Effector memory CD8-positive, alpha-beta T cell (primary cell): ENCODE results near the gene ID1.
"Not testable (repeated sequence)": the region's sequence is repeated elsewhere in the genome, so short reads cannot be mapped to it uniquely, and the experiment has no call there.

Experiments used
- ATAC-seq: fragments of 150-1000 bp; cut with Tn5 transposase; replicated peaks from 2 replicates; pipeline ENCODE4 v1.10.0; 2021; ENCODE audit warnings: mild to moderate bottlenecking, moderate library complexity
- DNase-seq, 3 experiments: peaks; one replicate each; pipeline ENCODE4 v3.0.0; 2021
- H3K27ac Mint-ChIP-seq, 2 donors: one replicate each; pipeline ENCODE4 v1.8.0; 2022; ENCODE audit warnings: mild to moderate bottlenecking in 2 of 2, mixed read lengths in 2 of 2, moderate library complexity in 2 of 2
- H3K27me3 Mint-ChIP-seq, 2 donors: one replicate each; pipeline ENCODE4 v1.8.0; 2022; ENCODE audit warnings: mixed read lengths in 2 of 2
- H3K36me3 Mint-ChIP-seq: one replicate; pipeline ENCODE4 v1.8.0; 2022; ENCODE audit warnings: mild to moderate bottlenecking, moderate library complexity, mixed read lengths; ENCODE audit not compliant: insufficient read depth
- H3K4me1 Mint-ChIP-seq, 2 donors: one replicate each; pipeline ENCODE4 v1.8.0; 2022; ENCODE audit warnings: low read depth in 2 of 2, mixed read lengths in 2 of 2
- H3K4me3 Mint-ChIP-seq, 2 donors: one replicate each; pipeline ENCODE4 v1.8.0; 2022; ENCODE audit warnings: mild to moderate bottlenecking in 2 of 2, mixed read lengths in 2 of 2, moderate library complexity in 2 of 2
- H3K9me3 Mint-ChIP-seq, 2 donors: one replicate each; pipeline ENCODE4 v1.8.0; 2022; ENCODE audit warnings: mixed read lengths in 2 of 2

ID1 gene

DNA sequence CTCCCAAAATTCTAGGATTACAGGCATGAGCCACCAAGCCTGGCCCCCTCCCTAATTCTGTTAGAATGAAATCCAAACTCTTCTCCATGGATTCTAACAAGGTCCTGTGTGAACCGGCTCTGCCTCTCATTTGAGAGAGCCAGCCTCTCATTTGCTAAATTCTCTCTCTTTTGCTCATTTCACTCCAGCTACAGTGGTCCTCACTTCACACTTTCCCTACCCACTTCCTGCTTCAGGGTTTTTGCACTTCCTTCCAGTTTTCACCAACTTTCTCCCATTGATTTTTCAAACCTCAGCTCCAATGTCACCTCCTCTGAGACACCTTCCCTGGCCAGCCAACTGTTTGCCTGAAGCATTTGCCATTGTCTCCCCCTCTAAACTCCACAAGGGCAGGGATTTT, 37.7 kb downstream of the ID1 start:
- H3K27me3 Mint-ChIP-seq, result peaks cover 11 to 51% of the 10 kb centered on the region in 2 donors
- peaks cover 3% of the 10 kb centered on the region for H3K36me3 Mint-ChIP-seq
- no peaks in the 10 kb centered on the region for H3K9me3 Mint-ChIP-seq
- peak overlapping the region in 1 of 2 donors; percentile 10 for H3K27ac Mint-ChIP-seq
- H3K4me3 Mint-ChIP-seq, result peak overlapping the region in 1 of 2 donors; percentile 3
- no peak for DNase-seq
- peaks cover 7 to 10% of the 10 kb centered on the region in 2 donors for H3K4me1 Mint-ChIP-seq
- no peak for ATAC-seq

- DNase-seq, result no peak
- peaks cover 11 to 51% of the 10 kb centered on the region in 2 donors for H3K27me3 Mint-ChIP-seq
- peaks cover 7 to 10% of the 10 kb centered on the region in 2 donors for H3K4me1 Mint-ChIP-seq
- H3K27ac Mint-ChIP-seq, result no peak overlapping the region
- H3K9me3 Mint-ChIP-seq, result no peaks in the 10 kb centered on the region
- peak overlapping the region in 1 of 2 donors; percentile 3 for H3K4me3 Mint-ChIP-seq
- ATAC-seq, result no peak
- H3K36me3 Mint-ChIP-seq, result peaks cover 3% of the 10 kb centered on the region
Observed at GRCh38 chr20:31643522-31643921, 38.4 kb downstream of the ID1 start.

- no peak for DNase-seq
- ATAC-seq, result no peak
- Mint-ChIP-seq H3K4me1 (peaks cover 7 to 10% of the 10 kb centered on the region in 2 donors), H3K27me3 (peaks cover 10 to 41% of the 10 kb centered on the region in 2 donors), H3K4me3 (no peak overlapping the region), H3K27ac (no peak overlapping the region), H3K9me3 (no peaks in the 10 kb centered on the region), H3K36me3 (peaks cover 3% of the 10 kb centered on the region)
Observed at GRCh38 chr20:31644701-31645100, 39.6 kb downstream of the ID1 start.

DNA sequence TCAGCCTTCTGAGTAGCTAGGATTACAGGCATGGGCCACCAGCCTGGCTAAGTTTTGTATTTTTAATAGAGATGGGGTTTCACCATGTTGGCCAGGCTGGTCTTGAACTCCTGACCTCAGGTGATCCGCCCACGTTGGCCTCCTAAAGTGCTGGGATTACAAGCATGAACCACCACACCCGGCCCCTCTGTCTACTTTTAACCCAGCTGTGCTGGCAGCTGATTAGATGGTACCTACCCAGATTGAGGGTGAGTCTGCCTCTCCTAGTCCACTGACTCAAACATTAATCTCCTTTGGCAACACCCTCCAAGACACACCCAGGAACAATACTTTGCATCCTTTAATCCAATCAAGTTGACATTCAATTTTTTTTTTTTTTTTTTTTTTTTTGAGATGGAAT, 43.0 kb downstream of the ID1 start:
- H3K9me3 Mint-ChIP-seq, H3K4me3 Mint-ChIP-seq, DNase-seq, H3K27ac Mint-ChIP-seq, H3K36me3 Mint-ChIP-seq, H3K4me1 Mint-ChIP-seq, ATAC-seq: not testable (repeated sequence)
- H3K27me3 Mint-ChIP-seq, result peaks cover 0 to 22% of the 10 kb centered on the region in 2 donors

DNA sequence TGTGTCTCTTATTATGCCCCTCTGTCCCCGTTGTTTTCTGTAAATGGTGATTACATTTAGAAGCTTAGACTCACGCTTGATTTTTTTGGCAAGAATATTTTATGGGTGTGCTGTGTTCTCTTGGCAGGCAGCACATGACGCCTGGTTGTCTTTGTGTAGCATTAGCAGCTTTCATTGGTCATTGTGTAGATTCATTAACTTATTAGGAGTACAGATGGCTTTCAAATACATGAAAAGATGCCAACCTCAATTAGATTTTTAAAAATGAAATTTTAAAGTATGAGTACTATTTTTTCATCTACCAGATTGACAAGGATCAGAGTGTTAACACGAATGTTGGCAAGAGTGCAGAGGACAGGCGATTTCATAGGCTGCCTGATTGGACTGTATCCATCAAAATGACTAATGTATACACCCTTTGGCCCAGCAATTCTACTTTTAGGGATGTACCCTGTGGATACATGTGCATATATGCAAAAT, 47.9 kb downstream of the ID1 start:
- Mint-ChIP-seq H3K27me3 (no peaks in the 10 kb centered on the region), H3K9me3 (no peaks in the 10 kb centered on the region), H3K27ac (no peak overlapping the region), H3K4me3 (no peak overlapping the region), H3K36me3 (no peaks in the 10 kb centered on the region), H3K4me1 (no peaks in the 10 kb centered on the region)
- no peak for DNase-seq
- ATAC-seq, result no peak

DNA sequence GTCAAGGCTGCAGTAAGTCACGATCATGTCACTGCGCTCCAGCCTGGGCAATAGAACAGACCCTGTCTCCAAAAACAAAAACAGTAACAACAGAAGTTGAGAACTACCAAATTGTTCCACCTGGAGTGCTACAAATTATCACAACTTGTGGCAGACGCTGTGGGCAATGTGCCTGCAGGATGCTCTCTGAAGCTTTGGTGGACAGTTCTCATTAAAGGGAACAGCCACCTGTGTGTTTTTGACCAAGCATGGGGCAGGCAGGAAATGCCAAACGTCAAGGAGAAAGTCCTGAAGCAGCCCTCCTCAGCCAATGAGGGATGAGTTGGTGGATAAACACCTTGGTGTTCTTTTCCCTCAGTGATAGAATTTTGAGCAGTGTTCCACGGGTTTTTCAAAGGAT, 48.5 kb downstream of the ID1 start:
- no peaks in the 10 kb centered on the region for H3K27me3 Mint-ChIP-seq
- DNase-seq (no peak), ATAC-seq (no peak)
- H3K4me3 Mint-ChIP-seq, result no peak overlapping the region
- H3K9me3 Mint-ChIP-seq, result no peaks in the 10 kb centered on the region
- no peaks in the 10 kb centered on the region for H3K4me1 Mint-ChIP-seq
- H3K36me3 Mint-ChIP-seq, result no peaks in the 10 kb centered on the region
- H3K27ac Mint-ChIP-seq, result no peak overlapping the region

GRCh38 chr20:31654534-31654933, 49.4 kb downstream of the ID1 start:
- H3K27ac Mint-ChIP-seq, result no peak overlapping the region
- no peaks in the 10 kb centered on the region for H3K36me3 Mint-ChIP-seq

More at GRCh38 chr20:31654534-31654933, 49.4 kb downstream of the ID1 start:
- H3K9me3 Mint-ChIP-seq, result no peaks in the 10 kb centered on the region
- no peaks in the 10 kb centered on the region for H3K27me3 Mint-ChIP-seq
- DNase-seq, result no peak
- H3K4me1 Mint-ChIP-seq, result no peaks in the 10 kb centered on the region
- no peak overlapping the region for H3K4me3 Mint-ChIP-seq
- ATAC-seq, result no peak
